Activated T-cell treated with anti-CD3 and anti-CD28 coated beads for 4 hours (primary cell): ENCODE results near the gene RDH12.
"Not testable (repeated sequence)": the region's sequence is repeated elsewhere in the genome, so short reads cannot be mapped to it uniquely, and the experiment has no call there.

Source experiments
- DNase-seq: peaks from one replicate; pipeline ENCODE4 v3.0.0-alpha.2; 2020

Gene RDH12

DNA sequence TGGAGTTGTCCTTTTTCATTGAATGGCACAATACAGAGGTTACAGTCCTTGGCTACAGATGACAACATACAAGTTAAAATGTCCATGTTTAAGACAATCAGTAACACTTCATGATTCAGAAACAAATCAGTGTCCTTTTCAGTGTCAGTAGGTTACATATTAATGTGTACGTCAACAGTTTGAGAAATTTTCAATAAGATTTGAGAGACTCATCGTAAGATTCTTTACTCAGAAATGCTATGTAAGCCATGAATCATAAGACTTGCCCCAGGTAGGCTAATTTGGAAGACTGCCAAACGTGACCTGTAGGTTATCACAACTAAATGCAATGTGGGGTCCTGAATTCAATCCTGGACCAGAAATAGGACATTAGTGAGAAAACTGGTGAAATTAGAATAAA lies 3.5 kb downstream of the RDH12 start:
- DNase-seq: no peak

DNA sequence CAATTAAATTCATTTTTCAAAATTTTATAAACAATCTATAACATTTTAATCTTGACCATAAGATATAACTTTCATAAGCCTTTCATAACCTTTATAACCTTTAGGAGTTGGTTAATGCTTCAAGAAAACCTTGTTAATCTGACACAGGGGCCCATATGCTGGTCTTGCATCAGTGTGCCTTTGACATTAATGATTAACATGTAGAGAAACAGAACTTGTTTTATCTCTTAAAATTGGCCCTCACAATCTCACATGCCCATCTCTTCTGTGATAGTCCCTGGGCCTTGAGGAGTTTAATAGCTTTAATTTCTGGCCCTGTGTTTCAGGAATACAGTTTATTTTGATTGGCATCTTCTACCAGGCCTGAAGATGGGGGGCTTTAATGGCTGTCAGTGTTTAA lies 7.7 kb downstream of the RDH12 start:
- DNase-seq: not testable (repeated sequence)

DNA sequence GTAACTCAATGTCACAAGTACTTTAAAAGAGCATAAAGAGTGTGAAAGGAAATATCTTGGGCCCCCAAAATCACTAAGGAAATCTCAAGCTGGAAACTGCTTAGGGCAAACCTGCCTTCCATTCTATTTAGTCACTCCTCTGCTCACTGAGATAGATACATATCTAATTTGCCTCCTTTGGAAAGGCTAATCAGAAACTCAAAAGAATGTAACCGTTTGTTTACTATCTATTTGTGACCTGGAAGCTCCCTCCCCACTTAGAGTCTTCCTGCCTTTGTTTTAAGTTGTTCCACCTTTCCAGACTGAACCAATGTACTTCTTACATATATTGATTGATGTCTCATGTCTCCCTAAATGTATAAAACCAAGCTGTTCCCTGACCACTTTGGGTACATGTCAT lies 8.1 kb downstream of the RDH12 start:
- DNase-seq: not testable (repeated sequence)

DNA sequence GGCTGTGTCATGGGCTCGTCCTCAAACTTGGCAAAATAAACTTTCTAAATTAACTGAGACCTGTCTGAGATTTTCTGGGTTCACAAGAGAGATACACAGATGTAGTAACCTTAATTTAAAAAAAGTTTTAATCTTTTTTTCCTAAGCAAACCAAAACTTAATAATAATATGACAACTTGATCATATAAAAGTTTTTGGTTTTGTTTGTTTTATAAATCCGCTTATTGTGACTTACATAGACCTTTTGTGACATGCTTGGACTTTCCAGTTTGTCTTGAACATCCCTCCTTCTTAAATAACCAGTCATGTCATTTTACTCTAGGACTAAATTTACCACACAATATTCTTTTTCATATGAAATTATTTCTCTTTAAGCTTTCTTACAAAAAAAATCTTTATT lies 8.5 kb downstream of the RDH12 start:
- DNase-seq: no peak

DNA sequence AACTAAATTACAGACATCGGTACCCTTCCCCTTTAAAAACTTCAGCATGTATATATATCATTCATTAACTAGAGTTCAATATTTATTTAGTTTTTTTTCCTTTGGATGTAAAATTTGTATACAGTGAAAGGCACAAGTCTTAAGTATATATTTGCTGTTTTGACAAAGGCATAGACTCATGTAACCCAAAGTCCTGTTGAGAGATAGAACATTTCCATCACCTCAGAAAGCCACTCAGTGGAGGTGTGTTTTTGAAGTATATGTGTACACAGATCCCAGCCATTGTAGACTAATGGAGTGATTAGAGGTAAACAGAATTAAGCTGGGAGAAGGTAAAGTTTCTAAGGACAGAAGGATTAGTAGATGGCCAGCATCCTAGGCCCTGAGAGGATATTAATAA lies 15.4 kb downstream of the RDH12 start:
- no peak for DNase-seq

DNA sequence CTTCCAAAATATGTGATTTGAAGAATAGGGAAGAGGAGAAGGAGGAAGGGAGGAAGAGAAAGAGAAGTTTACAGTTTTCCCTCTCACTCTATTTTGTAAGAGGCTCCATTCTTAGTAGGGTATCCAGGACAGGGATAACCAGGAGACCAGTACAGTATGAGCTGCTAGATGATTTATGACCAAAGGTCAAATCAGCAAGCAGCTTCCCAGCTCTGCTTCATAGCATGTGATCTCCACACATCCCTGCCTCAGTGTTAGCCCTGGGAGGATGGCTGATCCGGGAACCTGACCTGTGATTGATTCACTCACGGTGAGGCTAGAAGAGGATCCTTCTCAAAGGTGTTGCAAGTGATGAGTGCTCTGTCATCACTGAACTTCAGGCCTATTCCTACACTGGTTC lies 16.6 kb downstream of the RDH12 start:
- DNase-seq: no peak

DNA sequence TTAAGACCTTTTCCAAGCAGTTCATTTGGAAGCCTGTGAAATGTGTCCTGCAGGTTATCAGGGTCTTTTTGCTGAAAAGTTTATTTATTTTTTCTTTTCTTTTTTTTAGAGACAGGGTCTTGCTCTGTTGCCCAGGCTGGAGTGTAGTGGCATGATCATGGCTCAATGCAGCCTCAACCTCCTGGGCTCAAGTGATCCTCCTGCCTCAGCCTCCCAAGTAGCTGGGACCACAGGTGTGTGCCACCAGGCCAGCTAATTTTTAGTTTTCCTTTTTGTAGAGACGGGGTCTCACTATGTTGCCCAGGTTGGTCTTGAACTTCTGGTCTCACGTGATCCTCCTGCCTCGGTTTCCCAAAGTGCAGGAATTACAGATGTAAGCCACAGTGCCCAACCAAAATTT lies 17.7 kb downstream of the RDH12 start:
- DNase-seq: not testable (repeated sequence)

DNA sequence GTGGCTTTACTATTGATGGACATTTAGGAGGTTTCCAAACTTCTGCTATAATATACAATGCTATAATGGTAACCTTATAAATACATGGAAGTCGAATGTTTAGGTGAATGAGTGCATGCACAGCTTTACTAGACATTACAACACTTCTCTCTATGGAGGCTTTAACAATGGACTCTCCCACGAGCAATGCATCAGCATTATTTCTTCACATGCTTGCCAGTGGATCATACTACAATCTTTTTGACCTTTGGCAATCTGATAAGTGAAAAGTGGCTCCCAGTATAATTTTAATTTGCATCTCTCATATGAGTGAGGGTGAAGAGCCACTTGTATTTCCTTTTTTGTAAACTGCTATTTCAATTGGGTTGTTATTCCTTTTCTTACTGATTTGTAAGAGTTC lies 18.2 kb downstream of the RDH12 start:
- DNase-seq: no peak

DNA sequence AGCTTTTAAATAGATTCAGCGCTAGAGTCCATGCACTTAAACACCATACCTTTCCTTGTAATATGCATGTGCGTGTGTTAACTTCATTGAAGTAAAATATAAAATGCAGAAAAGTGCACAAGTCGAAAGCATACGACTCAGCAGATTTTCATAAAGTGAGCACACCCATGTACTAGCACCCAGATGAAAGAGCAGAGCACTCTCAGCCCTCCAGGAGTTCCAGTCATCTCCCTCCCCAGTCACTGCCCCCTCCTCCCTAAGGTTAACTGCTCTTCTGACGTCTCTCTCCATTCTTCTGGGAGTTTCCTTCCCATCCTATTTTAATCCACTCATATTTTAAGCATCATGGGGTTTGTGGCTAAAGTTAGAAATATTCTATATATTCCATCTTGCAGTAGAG lies 20.2 kb downstream of the RDH12 start:
- DNase-seq: no peak

DNA sequence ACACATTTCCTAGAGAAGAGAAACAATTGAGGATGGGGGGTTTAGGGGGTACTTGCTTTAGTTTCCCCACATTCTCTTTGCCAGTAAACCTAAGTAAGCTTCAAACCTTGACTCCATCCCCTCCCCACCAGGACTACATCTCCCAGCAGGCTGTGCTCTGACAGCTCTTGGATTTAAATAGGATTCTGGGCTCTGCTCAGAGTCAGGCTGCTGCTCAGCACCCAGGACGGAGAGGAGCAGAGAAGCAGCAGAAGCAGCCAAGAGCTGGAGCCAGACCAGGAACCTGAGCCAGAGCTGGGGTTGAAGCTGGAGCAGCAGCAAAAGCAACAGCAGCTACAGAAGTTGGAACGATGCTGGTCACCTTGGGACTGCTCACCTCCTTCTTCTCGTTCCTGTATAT lies 20.6 kb downstream of the RDH12 start:
- no peak for DNase-seq

DNA sequence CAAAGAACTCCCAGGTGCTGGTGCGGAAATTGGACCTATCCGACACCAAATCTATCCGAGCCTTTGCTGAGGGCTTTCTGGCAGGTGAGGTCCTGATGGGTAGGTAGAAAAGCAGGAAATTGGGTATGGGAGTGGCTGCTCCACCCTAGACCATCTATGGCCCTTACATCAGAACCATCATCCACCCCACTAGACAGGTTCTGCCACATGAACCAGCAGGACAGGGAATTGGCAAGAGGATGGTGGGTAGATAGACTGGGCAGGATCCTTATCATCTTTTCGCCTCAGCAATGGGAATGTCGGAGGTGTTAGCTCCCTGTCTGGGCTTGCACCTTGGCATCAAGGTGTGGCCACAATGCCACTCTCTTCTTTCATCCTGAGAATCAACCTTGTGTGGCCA lies 23.5 kb downstream of the RDH12 start:
- DNase-seq: no peak

DNA sequence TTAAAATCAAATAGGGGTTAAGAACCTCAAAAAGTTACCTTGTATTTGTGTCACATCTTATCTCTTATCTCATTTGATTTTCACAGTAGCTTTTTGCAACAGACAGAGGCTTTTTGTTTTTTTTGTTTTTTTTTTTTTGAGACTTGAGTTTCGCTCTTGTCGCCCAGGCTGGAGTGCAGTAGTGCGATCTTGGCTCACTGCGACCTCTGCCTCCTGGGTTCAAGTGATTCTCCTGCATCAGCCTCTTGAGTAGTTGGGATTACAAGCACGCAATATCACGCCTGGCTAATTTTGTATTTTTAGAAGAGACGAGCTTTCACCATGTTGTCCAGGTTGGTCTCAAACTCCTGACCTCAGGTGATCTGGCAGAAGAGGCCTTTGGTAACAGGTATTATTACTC lies 25.7 kb downstream of the RDH12 start:
- DNase-seq: no peak

DNA sequence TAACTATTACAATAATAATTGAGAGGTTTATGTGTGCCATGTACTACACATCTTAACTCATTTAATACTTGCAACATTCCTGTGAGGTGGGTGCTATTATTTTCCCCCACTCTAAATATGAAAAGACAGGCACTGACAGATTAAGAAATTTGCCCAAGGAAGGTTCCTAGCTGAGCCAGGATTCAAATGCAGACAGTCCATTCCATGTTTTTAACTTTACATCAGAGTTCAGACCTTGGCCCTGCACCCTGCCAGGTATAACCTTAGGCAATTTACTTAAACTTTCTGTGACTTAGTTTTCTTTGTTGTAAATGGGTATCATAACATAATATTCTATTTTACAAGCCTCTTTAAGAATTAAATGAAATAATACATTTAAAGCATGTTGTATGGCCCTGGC lies 26.6 kb downstream of the RDH12 start:
- DNase-seq: no peak

DNA sequence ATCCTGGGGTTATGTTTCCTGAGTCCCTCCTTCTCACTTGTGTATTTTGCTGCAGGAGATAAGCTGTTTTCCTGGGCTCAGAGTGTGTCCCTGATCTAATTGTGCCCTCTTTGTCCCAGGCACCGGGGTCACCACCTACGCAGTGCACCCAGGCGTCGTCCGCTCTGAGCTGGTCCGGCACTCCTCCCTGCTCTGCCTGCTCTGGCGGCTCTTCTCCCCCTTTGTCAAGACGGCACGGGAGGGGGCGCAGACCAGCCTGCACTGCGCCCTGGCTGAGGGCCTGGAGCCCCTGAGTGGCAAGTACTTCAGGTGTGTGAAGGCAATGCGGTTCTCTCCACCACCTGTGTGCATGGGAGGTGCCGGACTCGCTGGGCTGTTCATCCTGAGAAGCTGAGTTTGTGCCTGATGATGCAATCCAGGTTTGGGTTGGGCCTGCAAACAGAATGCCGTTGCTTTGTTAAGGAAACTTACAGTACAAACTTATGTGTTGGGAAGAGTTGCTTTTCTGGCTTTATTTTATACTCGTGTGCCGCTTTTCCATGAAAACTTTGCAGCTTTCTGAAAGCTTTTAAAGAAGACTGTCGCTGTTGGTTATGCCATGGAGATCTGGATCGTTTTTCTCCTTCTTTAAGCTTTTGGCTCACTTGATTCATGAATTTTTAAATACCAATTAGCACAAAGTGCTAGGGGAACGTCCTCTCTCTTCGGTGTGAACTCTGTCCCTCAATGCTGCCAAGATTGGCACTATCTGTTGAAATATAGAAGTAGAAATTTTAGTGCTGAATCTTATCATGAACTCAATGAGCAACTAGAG lies 27.6 kb downstream of the RDH12 start:
- no peak for DNase-seq

DNA sequence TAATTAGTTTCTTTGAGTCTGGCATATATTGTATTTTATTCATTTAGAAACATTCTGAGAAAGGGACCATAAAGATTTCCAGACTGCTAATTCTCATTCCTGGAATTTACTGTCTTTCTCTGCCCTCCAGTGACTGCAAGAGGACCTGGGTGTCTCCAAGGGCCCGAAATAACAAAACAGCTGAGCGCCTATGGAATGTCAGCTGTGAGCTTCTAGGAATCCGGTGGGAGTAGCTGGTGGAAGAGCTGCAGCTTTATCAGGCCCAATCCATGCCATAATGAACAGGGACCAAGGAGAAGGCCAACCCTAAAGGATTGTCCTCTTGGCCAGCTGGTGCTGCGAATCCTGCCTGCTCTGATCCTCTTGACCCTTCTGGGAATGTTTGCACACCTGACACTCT lies 31.9 kb downstream of the RDH12 start:
- DNase-seq: no peak

DNA sequence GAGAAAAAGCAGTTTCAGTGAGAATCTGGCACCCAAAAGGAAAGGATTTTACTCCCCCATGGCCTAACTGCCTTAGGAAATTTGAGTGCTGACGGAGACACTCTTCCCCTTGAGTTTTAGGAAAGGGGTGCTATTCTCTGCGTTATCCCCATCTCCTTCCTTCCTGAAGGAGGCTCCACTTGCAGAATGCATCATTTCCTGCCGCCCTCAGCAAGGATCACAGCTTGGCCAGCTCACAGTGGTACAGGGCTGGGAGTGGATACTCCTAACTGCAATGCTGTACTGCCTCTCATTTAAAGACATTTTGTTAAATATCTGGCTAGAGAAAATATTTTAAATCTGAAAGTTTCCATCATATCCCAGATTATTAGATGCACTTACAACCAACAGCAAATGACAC lies 33.0 kb downstream of the RDH12 start:
- DNase-seq: no peak

DNA sequence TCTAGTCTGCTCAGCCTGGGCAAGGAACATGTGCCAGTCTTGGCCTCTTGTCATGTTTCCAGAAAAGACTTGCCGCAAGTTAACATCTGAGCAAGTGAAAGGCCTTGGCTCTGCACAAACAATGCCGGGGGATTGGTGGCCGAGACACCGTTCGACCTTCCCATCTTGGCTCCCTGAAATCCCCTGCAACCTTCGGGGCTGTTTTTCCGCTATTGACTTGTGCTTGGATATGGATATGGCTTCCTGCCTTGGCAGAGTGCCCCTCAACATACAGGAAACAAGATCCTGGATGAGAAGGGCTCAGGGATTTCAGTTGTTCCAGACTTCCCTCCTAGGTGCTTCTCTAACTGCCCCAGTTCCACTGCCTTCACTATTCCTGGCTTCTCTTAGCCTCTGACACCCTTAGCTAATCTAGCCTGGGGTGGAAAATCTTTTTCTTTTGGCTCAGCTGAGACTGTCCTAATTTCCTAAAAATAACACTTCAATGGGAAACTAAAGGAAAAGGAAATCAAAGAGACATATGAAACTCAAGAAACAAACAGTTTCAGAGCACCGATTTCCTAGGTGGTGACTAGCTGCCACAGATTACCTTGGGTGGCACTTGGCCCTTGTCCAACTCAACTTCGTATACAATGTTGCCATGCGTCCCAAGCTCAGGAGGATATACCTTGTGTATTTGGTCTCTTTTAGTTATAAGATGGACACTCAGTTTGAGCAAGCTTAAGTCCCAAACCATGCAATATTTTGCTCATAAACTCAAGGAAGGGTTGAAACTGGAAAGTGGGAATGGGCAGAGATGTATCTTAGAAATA lies 33.9 kb downstream of the RDH12 start:
- DNase-seq: no peak

DNA sequence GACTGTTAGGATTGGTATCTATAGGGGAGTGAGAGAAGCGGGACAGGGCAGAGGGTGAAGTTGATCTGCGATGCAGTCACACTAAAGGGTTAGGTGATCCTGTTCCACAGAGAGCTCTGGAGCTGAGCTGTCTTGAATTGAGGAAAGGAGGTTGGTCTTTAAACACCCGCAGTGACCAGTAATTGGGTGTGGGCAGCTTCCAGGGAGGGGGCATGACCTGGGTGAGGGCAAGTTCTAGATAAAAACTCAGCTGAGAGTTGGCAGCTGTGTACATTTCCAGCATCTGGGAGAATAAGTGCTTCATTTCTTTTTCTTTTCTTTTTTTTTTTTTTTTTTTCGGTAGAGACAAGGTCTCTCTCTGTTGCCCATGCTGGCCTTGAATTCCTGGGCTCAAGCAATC lies 35.1 kb downstream of the RDH12 start:
- no peak for DNase-seq

DNA sequence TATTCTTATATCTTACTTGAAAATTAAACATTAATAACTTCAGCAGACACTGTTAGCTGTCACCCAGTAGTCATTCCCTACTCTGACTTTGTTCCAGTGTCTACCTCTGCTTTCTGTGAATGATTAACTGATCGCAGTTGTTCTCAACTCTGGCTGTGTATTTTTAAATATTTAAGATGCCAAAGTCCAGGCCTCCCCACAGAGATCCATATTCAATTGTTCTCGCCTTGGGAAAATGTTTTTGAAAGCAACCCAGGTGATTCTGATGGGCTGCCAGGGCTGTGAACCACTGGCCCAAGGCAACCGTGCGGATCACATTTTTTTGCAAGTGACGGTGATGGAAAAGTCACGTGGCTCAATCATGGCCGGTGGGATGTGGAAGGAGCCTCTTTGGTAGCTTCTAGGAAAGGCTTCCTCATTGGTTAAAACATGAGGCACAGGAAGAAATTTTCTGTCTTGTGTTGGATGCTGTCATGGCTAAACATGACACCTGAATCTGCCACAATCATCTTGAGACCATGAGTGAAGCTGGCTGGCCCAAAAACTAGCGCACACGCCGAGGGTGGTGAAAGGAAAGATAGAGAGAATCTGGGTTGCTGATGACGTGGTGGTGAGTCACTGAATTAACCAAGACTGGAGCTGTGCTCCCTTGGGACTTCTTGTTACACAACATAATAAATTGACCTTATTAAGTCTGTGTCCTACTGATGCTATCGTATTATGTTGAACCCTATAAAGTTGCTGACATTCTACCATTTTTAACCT lies 37.2 kb downstream of the RDH12 start:
- no peak for DNase-seq

DNA sequence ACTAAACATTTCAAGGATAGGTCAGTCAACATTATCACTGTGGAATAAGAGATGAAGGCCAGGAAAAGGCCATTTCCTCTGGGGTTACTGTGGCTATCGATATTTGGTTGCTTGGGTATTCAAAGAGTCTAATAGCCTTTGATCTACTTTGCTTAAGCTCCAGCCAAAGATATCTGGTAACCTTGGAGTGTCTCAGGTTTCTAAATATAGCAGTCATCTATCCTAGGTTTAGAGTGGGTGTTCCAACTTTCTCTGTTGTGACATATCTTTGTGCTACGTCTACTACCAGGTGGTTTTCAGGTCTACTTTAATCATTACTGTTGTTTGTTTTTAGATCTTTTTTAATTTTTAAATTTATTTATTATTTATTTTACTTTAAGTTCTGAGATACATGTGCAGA lies 42.4 kb downstream of the RDH12 start:
- DNase-seq: no peak

DNA sequence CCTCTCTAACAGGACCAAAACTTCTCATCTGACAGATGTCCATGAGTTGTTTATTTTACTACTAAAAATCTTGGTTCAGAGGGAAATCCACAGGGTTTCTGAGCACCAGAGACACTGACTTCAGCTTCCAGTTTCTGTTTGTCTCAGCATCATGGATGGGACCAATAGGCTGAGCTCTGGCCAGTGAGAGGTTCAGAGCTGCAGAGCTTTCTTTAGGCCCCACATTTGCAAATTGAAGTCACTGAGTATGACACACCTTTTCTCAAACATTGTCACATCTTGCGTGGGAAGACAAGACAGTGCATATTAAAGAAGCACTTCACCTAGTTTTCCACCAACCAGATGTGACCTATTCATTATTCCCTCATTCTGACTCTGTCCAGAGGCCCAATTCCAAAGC lies 45.2 kb downstream of the RDH12 start:
- no peak for DNase-seq

DNA sequence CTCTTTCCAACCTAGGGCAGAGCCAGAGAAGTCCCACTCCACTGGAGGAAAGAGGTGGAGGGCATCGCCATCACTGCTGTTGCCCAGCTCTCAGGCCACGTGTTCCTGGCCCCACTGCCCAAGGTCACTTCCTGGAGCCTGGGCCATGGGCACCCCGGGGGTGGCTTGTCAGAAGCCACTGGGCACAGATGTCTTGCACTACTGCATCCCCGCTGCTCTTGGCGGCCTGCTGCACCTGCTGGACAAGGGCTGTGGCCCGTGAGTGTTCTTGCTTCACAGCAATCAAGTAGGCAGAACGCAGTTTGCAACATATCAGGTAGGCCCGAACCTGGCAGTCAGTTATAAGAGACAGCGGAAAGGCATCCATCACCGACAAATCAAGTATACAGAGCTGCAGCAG lies 46.6 kb downstream of the RDH12 start:
- DNase-seq: no peak

DNA sequence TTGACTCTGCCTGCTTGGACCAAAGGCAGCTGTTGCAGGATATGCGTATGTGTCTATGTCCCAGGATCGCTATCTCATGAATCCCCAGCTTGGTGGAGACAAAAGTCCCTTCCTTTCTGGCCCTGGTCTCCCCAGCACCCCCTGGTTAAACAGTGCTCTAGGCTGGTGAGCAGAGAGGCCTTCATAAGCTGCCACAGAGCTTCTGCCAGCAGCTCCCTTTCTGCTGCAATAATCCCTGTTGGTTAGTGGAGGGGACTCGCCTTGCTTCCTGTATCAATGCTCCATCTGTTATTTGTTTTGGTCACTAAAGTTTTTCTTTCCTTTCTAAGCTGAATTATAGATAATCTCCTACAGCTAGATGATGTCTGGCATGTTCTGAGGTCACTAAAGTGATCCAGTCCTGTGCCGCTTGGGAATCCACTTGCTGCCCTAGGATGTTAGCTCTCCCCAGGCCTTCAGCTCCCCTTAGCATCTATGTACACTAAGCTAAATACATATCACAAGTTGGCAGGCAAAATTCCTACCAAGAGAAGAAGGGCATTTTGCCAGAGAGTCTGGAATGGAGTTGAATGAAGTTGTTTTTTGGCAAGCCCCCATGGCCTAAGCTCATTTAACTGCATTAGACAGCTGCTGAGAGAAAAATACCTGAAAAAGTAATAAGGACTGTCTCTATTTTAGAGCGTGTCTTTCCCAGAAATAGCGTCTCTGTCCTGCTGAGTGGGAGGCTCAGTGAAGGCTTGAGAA lies 47.8 kb downstream of the RDH12 start:
- no peak for DNase-seq
